ENCODE results near the gene MRPS18A. TPM values are rescaled to one million over a fixed set of nuclear protein-coding genes. Genes with fewer than 3 reads are reported as not detected.

Gene MRPS18A
- total RNA-seq, 4 donors from 2014 or later: 38.1 to 45.8 (median 43.9) TPM

GRCh38 chr6:43682724-43683429 is 4.7 kb downstream of the MRPS18A start:
- Histone ChIP-seq H3K9me3 (no peaks in the 10 kb centered on the region), H3K27me3 (no peaks in the 10 kb centered on the region), H3K4me3 (no peak overlapping the region), H3K36me3 (peaks cover 0 to 41% (median 2%) of the 10 kb centered on the region in 3 donors), H3K4me1 (peaks cover 0 to 53% (median 17%) of the 10 kb centered on the region in 4 donors), H3K27ac (no peak overlapping the region)
- WGBS, 2 donors: 65 to 68% methylated on average over 8 of the region's 8 CpGs
- no peak for DNase-seq (ENCODE audit: low spot score in 2 of 2)
- TF ChIP-seq POLR2A (IDR thresholded peaks at IDR 0.05) (no peak), EP300 (IDR thresholded peaks at IDR 0.05) (no peak), CTCF (IDR thresholded peaks at IDR 0.05) (no peak)

- peaks cover 0 to 44% (median 10%) of the 10 kb centered on the region in 4 donors for H3K4me1 ChIP-seq
- no peaks in the 10 kb centered on the region for H3K27me3 ChIP-seq
- DNase-seq (ENCODE audit: low spot score in 2 of 2): no peak
- H3K9me3 ChIP-seq: no peaks in the 10 kb centered on the region
- peaks cover 0 to 57% (median 6%) of the 10 kb centered on the region in 3 donors for H3K36me3 ChIP-seq
- no peak overlapping the region for H3K4me3 ChIP-seq
- 81 to 91% methylated on average over 5 of the region's 5 CpGs for WGBS, 2 donors
- TF ChIP-seq POLR2A (IDR thresholded peaks at IDR 0.05) (no peak), EP300 (IDR thresholded peaks at IDR 0.05) (no peak), CTCF (IDR thresholded peaks at IDR 0.05) (no peak)
- no peak overlapping the region for H3K27ac ChIP-seq
Observed at GRCh38 chr6:43681303-43681702, 6.3 kb downstream of the MRPS18A start.

DNA sequence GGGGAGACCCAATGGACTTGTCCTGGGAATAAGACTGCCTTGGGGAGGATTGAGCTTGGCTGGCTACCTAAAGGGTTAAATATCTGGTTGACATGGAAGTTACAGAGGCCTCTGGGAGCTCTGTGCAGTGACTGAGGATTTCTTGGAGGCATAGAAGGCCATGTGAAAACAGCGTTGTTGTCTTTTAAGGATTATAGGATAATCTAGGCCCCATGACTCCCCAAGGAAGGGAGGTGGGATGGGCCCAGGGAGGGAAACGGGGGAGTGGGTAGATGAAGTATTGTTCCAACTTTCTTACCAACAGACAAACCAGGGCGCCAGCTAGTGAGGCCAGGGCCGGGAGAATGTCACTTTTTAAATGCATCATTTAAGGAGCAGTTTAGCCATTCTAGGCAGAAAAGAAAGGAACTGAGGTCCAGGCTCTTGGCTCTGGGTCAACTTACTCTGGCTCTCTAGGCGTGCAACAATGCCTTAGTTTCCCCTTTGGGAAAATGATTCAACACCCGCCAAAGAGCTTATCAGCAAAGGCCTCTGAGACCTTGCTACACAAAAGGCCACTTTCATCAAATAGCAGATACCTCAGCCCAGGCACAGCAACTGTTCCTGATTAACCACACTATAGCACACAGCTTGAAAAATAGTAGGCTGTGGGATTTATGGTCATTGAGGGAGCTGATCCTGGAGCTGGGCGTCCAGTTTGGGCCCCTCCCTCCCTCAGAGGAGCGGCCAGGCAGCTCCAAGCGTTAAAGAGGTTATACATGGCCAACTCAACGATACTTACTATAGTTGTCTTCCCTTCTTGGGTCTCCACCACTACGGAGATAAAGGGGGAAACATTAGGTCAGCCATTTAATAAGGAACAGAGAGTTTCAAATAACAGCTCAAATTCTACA is 7.0 kb downstream of the MRPS18A start:
- Histone ChIP-seq H3K4me3 (no peak overlapping the region), H3K27ac (no peak overlapping the region), H3K4me1 (peaks cover 0 to 36% (median 7%) of the 10 kb centered on the region in 4 donors), H3K9me3 (no peaks in the 10 kb centered on the region), H3K36me3 (peaks cover 0 to 64% (median 6%) of the 10 kb centered on the region in 3 donors), H3K27me3 (no peaks in the 10 kb centered on the region)
- no peak for DNase-seq (ENCODE audit: low spot score in 2 of 2)
- no peak for TF ChIP-seq EP300 (IDR thresholded peaks at IDR 0.05)
- TF ChIP-seq CTCF (IDR thresholded peaks at IDR 0.05): no peak
- no peak for TF ChIP-seq POLR2A (IDR thresholded peaks at IDR 0.05)
- WGBS, 2 donors: 49 to 54% methylated on average over 11 of the region's 11 CpGs

- DNase-seq (ENCODE audit: low spot score in 2 of 2): no peak
- no peaks in the 10 kb centered on the region for H3K27me3 ChIP-seq
Observed at GRCh38 chr6:43679057-43679456, 8.5 kb downstream of the MRPS18A start.

More at GRCh38 chr6:43679057-43679456, 8.5 kb downstream of the MRPS18A start:
- H3K27ac ChIP-seq: no peak overlapping the region
- peaks cover 4 to 75% (median 13%) of the 10 kb centered on the region in 3 donors for H3K36me3 ChIP-seq
- no peak overlapping the region for H3K4me3 ChIP-seq
- TF ChIP-seq EP300 (IDR thresholded peaks at IDR 0.05) (no peak), POLR2A (IDR thresholded peaks at IDR 0.05) (no peak), CTCF (IDR thresholded peaks at IDR 0.05) (no peak)
- no peaks in the 10 kb centered on the region for H3K9me3 ChIP-seq
- H3K4me1 ChIP-seq: peaks cover 0 to 24% (median 4%) of the 10 kb centered on the region in 4 donors
- 80 to 81% methylated on average over 6 of the region's 6 CpGs for WGBS, 2 donors

Measured in tibial nerve (tissue), 4 donors.